HepG2 (cell line): Measurements from ENCODE around the gene NENF.

Source experiments
- CTCF ChIP-seq: sonication (generic); formaldehyde crosslinking; IDR thresholded peaks from 2 replicates; pipeline ENCODE4 v1.5.0; 2020; ENCODE audit warnings: mild to moderate bottlenecking, missing genetic modification reagents, moderate library complexity
- MBD4 ChIP-seq: IDR thresholded peaks from 2 replicates; pipeline ENCODE4 v1.6.1; 2012; ENCODE audit warnings: low read length, inconsistent platforms, borderline replicate concordance
- POLR2G ChIP-seq: fragments of 200-400 bp; formaldehyde crosslinking; IDR thresholded peaks from 2 replicates; pipeline ENCODE4 v1.6.1; 2018; ENCODE audit warnings: mild to moderate bottlenecking, low read depth, low read length, moderate library complexity
- REST ChIP-seq, 2 experiments: IDR thresholded peaks; 2 replicates each; pipeline ENCODE4 v1.6.1; 2011 to 2012; ENCODE audit warnings: low read length in 2 of 2, borderline replicate concordance in 1 of 2, low read depth in 1 of 2, mild to moderate bottlenecking in 1 of 2, moderate library complexity in 1 of 2
- SRF ChIP-seq: IDR thresholded peaks from 2 replicates; pipeline ENCODE4 v1.6.1; 2011; ENCODE audit warnings: mild to moderate bottlenecking, low read depth, low read length, moderate library complexity
- TAF1 ChIP-seq: sonication (generic); formaldehyde crosslinking; IDR thresholded peaks from 2 replicates; pipeline ENCODE4 v1.4.0; 2020; ENCODE audit warnings: missing genetic modification reagents
- TBL1XR1 ChIP-seq: fragments of 150-350 bp; IDR thresholded peaks from 2 replicates; pipeline ENCODE4 v1.6.1; 2014; ENCODE audit warnings: borderline replicate concordance, low read length; ENCODE audit not compliant: partially characterized antibody
- ZNF124 ChIP-seq: sonication (generic); formaldehyde crosslinking; IDR thresholded peaks from 2 replicates; pipeline ENCODE4 v1.4.0; 2020; ENCODE audit warnings: missing genetic modification reagents
- ZNF629 ChIP-seq: sonication (generic); formaldehyde crosslinking; conservative IDR thresholded peaks from 2 replicates; pipeline ENCODE4 v1.5.0; 2020; ENCODE audit warnings: missing genetic modification reagents

DNA sequence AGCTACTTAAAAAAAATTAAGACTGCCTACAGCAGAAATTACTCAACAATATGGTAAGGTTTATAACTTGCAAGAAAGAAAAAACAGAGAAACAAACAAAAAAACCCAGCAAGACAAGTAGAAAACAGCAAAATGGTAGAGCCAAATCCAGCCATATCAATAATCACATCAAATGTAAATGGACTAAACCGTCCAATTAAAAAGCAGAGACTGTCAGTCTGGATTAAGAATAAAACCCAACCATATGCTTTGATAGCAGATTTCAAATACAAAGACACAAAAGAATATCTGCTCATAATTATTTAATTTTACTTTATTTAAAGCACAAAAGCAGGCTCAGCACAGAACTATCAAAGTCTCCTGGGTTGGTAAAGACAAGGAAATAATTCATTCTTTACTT is 35.5 kb upstream of the NENF start:
- TF ChIP-seq CTCF (CRISPR knock-in tag) (no peak), TAF1 (no peak), ZNF124 (CRISPR knock-in tag) (no peak), ZNF629 (CRISPR knock-in tag) (no peak), REST (IDR thresholded peaks at IDR 0.05; ENCODE audit: borderline replicate concordance in 1 of 2, low read depth in 1 of 2, low read length in 2 of 2) (no peak), MBD4 (no peak), POLR2G (no peak), TBL1XR1 (no peak), SRF (no peak)
